Embryonic facial prominence (tissue), 1 donor: Measurements from ENCODE around the gene HYAL1.

Experiments used
- DNase-seq: peaks from one replicate; pipeline ENCODE4 v3.0.0-alpha.2; 2016; ENCODE audit errors: extremely low spot score

HYAL1 gene

GRCh38 chr3:50260027-50260941 is 43.1 kb downstream of the HYAL1 start:
- peak; percentile 62 for DNase-seq

GRCh38 chr3:50259432-50260026 is 43.8 kb downstream of the HYAL1 start:
- DNase-seq = no peak

GRCh38 chr3:50258979-50259378 is 44.4 kb downstream of the HYAL1 start:
- DNase-seq = no peak

GRCh38 chr3:50258029-50258680 is 45.2 kb downstream of the HYAL1 start:
- DNase-seq = no peak

- DNase-seq = no peak
These were observed 46.1 kb downstream of the HYAL1 start for GRCh38 chr3:50256978-50257890.

DNA sequence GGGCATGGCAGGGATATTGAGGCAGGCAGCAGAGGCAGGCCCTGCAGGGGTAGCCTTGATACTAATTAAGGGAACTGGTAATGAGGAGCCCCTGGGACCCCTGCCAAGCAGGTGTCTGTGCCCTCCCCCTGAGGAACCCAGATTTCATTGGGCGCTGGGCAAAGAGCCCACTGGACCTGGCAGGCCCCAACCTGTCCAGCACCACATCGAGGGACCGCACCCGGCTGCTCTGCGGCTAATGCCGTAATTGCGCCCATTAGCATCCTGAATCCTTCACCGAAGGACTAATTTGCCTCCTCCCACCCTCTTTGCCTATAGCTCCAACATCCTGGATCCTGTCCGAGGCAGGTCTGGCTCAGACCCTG is 48.1 kb downstream of the HYAL1 start:
- DNase-seq = no peak

- no peak for DNase-seq
These were observed 48.7 kb downstream of the HYAL1 start for GRCh38 chr3:50254577-50255250.

- DNase-seq = no peak
These were observed 52.2 kb downstream of the HYAL1 start for GRCh38 chr3:50251220-50251619.

GRCh38 chr3:50250514-50250913 is 52.9 kb downstream of the HYAL1 start:
- no peak for DNase-seq
